Lower leg skin (tissue), 3 donors: Measurements from ENCODE around the gene RASSF6.

Source experiments
- POLR2A ChIP-seq, 2 donors: fragments of 450-650 bp; IDR thresholded peaks; one replicate each; pipeline ENCODE4 v1.6.1; 2016 to 2017; ENCODE audit warnings: antibody characterized with exemption in 2 of 2, mild to moderate bottlenecking in 1 of 2, moderate library complexity in 1 of 2
- TF ChIP-seq, protein P1 (sequence below), 3 donors: fragments of 450-650 bp; IDR thresholded peaks; one replicate each; pipeline ENCODE4 v1.5.1; 2016; ENCODE audit warnings: antibody characterized with exemption in 3 of 3, mild to moderate bottlenecking in 3 of 3, moderate library complexity in 2 of 3

- TF ChIP-seq POLR2A (IDR thresholded peaks at IDR 0.05), result no peak
- TF ChIP-seq, protein P1, sequence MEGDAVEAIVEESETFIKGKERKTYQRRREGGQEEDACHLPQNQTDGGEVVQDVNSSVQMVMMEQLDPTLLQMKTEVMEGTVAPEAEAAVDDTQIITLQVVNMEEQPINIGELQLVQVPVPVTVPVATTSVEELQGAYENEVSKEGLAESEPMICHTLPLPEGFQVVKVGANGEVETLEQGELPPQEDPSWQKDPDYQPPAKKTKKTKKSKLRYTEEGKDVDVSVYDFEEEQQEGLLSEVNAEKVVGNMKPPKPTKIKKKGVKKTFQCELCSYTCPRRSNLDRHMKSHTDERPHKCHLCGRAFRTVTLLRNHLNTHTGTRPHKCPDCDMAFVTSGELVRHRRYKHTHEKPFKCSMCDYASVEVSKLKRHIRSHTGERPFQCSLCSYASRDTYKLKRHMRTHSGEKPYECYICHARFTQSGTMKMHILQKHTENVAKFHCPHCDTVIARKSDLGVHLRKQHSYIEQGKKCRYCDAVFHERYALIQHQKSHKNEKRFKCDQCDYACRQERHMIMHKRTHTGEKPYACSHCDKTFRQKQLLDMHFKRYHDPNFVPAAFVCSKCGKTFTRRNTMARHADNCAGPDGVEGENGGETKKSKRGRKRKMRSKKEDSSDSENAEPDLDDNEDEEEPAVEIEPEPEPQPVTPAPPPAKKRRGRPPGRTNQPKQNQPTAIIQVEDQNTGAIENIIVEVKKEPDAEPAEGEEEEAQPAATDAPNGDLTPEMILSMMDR (IDR thresholded peaks at IDR 0.05), result no peak
These were observed 30.1 kb downstream of the RASSF6 start for GRCh38 chr4:73589887-73590801.
